Neural cell (in vitro differentiated cells): Measurements from ENCODE around the gene INSR.

Source experiments
- CTCF ChIP-seq: fragments of 450-650 bp; IDR thresholded peaks from 2 replicates; pipeline ENCODE4 v1.5.1; 2014; ENCODE audit warnings: antibody characterized with exemption, mild to moderate bottlenecking, moderate library complexity; ENCODE audit not compliant: poor library complexity, severe bottlenecking
- EP300 ChIP-seq: fragments of 450-650 bp; conservative IDR thresholded peaks from 2 replicates; pipeline ENCODE4 v1.6.1; 2014; ENCODE audit warnings: antibody characterized with exemption, mild to moderate bottlenecking, moderate library complexity; ENCODE audit not compliant: poor library complexity, severe bottlenecking
- MXI1 ChIP-seq: fragments of 450-650 bp; conservative IDR thresholded peaks from 2 replicates; pipeline ENCODE4 v1.6.1; 2014; ENCODE audit warnings: antibody characterized with exemption, mild to moderate bottlenecking; ENCODE audit not compliant: poor library complexity, severe bottlenecking
- POLR2AphosphoS5 ChIP-seq: IDR thresholded peaks from 2 replicates; pipeline ENCODE4 v1.6.1; 2012
- RAD21 ChIP-seq: fragments of 450-650 bp; conservative IDR thresholded peaks from 2 replicates; pipeline ENCODE4 v1.6.1; 2014; ENCODE audit warnings: antibody characterized with exemption, mild to moderate bottlenecking, moderate library complexity

GRCh38 chr19:7067716-7068115 is 226.5 kb downstream of the INSR start:
- no peak for TF ChIP-seq CTCF
- no peak for TF ChIP-seq POLR2AphosphoS5
- TF ChIP-seq RAD21: no peak
- TF ChIP-seq MXI1: no peak
- TF ChIP-seq EP300: no peak
